SK-N-SH treated with all-trans-retinoic acid at 6 μM for 48 hours (cell line): ENCODE results near the gene PDZD2.

ENCODE experiments used
- ATAC-seq: fragments of 200-7000 bp; cut with Tn5 transposase; 3 replicates; pipeline ENCODE4 v1.9.1; 2020; ENCODE audit warnings: mild to moderate bottlenecking, moderate library complexity
- ARNTL ChIP-seq: fragments of 450-650 bp; formaldehyde crosslinking; IDR thresholded peaks from 2 replicates; pipeline ENCODE4 v1.5.0; 2020; ENCODE audit warnings: low read depth, mild to moderate bottlenecking, moderate library complexity, borderline replicate concordance
- BACH2 ChIP-seq: fragments of 250-450 bp; sonication (Bioruptor Pico); IDR thresholded peaks from 2 replicates; pipeline ENCODE4 v1.9.0; 2021; ENCODE audit warnings: mild to moderate bottlenecking, borderline replicate concordance
- CREB5 ChIP-seq: fragments of 250-450 bp; sonication (Bioruptor Pico); IDR thresholded peaks from 2 replicates; pipeline ENCODE4 v1.5.1; 2020; ENCODE audit warnings: low read depth, mild to moderate bottlenecking, moderate library complexity
- CSDC2 ChIP-seq: fragments of 250-450 bp; sonication (Bioruptor Pico); IDR thresholded peaks from 2 replicates; pipeline ENCODE4 v1.5.0; 2020; ENCODE audit warnings: mild to moderate bottlenecking, moderate library complexity
- ESRRG ChIP-seq: fragments of 250-450 bp; sonication (Bioruptor Pico); IDR thresholded peaks from 2 replicates; pipeline ENCODE4 v1.6.1; 2021; ENCODE audit warnings: mild to moderate bottlenecking
- GLIS3 ChIP-seq: fragments of 250-450 bp; sonication (Bioruptor Pico); IDR thresholded peaks from 2 replicates; pipeline ENCODE4 v1.5.0; 2020; ENCODE audit warnings: mild to moderate bottlenecking, moderate library complexity
- ISL1 ChIP-seq: fragments of 250-450 bp; sonication (Bioruptor Pico); IDR thresholded peaks from 2 replicates; pipeline ENCODE4 v2.1.2; 2022; ENCODE audit warnings: mild to moderate bottlenecking, moderate library complexity
- OSR1 ChIP-seq: fragments of 250-450 bp; sonication (Bioruptor Pico); IDR thresholded peaks from 2 replicates; pipeline ENCODE4 v1.8.0; 2022; ENCODE audit warnings: moderate library complexity, mild to moderate bottlenecking, inconsistent platforms
- PATZ1 ChIP-seq: fragments of 250-450 bp; sonication (Bioruptor Pico); IDR thresholded peaks from 2 replicates; pipeline ENCODE4 v1.8.0; 2020; ENCODE audit warnings: mild to moderate bottlenecking, moderate library complexity, borderline replicate concordance
- POU6F1 ChIP-seq: fragments of 250-450 bp; sonication (Bioruptor Pico); IDR thresholded peaks from 2 replicates; pipeline ENCODE4 v1.8.0; 2021; ENCODE audit warnings: low read depth, mild to moderate bottlenecking, moderate library complexity, borderline replicate concordance
- PPARA ChIP-seq: fragments of 250-450 bp; sonication (Bioruptor Pico); IDR thresholded peaks from 2 replicates; pipeline ENCODE4 v1.5.0; 2020; ENCODE audit warnings: mild to moderate bottlenecking, borderline replicate concordance
- RARB ChIP-seq: fragments of 250-450 bp; sonication (Bioruptor Pico); IDR thresholded peaks from 2 replicates; pipeline ENCODE4 v1.8.0; 2021; ENCODE audit warnings: mild to moderate bottlenecking, moderate library complexity
- SNAI2 ChIP-seq: fragments of 250-450 bp; sonication (Bioruptor Pico); IDR thresholded peaks from 2 replicates; pipeline ENCODE4 v1.5.0; 2020; ENCODE audit warnings: mild to moderate bottlenecking, moderate library complexity
- TCF4 ChIP-seq: fragments of 250-450 bp; sonication (Bioruptor Pico); IDR thresholded peaks from 2 replicates; pipeline ENCODE4 v1.8.0; 2021; ENCODE audit warnings: mild to moderate bottlenecking, moderate library complexity, borderline replicate concordance
- TOX ChIP-seq: fragments of 250-450 bp; sonication (Bioruptor Pico); IDR thresholded peaks from 2 replicates; pipeline ENCODE4 v1.8.0; 2021; ENCODE audit warnings: mild to moderate bottlenecking, moderate library complexity, borderline replicate concordance
- ZC3H10 ChIP-seq: fragments of 250-450 bp; sonication (Bioruptor Pico); IDR thresholded peaks from 2 replicates; pipeline ENCODE4 v1.5.1; 2021; ENCODE audit warnings: mild to moderate bottlenecking, moderate library complexity
- ZFP3 ChIP-seq: fragments of 250-450 bp; sonication (Bioruptor Pico); IDR thresholded peaks from 2 replicates; pipeline ENCODE4 v1.5.0; 2020; ENCODE audit warnings: mild to moderate bottlenecking, moderate library complexity
- ZFP30 ChIP-seq: fragments of 450-650 bp; formaldehyde crosslinking; IDR thresholded peaks from 2 replicates; pipeline ENCODE4 v1.5.0; 2022; ENCODE audit warnings: mild to moderate bottlenecking, moderate library complexity
- ZNF565 ChIP-seq: fragments of 450-650 bp; formaldehyde crosslinking; conservative IDR thresholded peaks from 2 replicates; pipeline ENCODE4 v1.5.0; 2020; ENCODE audit warnings: low read depth, mild to moderate bottlenecking, moderate library complexity
- ZNF70 ChIP-seq: fragments of 450-650 bp; formaldehyde crosslinking; IDR thresholded peaks from 2 replicates; pipeline ENCODE4 v1.5.0; 2020; ENCODE audit warnings: mild to moderate bottlenecking, moderate library complexity
- ZNF8 ChIP-seq: fragments of 450-650 bp; formaldehyde crosslinking; IDR thresholded peaks from 2 replicates; pipeline ENCODE4 v1.5.0; 2020; ENCODE audit warnings: mild to moderate bottlenecking, moderate library complexity
- TF ChIP-seq, protein P1 (sequence below): fragments of 250-450 bp; sonication (Bioruptor Pico); IDR thresholded peaks from 2 replicates; pipeline ENCODE4 v1.5.1; 2021; ENCODE audit warnings: mild to moderate bottlenecking, moderate library complexity
- TF ChIP-seq, protein P2 (sequence below): fragments of 250-450 bp; sonication (Bioruptor Pico); IDR thresholded peaks from 2 replicates; pipeline ENCODE4 v1.5.0; 2020; ENCODE audit warnings: mild to moderate bottlenecking, moderate library complexity

The PDZD2 gene

DNA sequence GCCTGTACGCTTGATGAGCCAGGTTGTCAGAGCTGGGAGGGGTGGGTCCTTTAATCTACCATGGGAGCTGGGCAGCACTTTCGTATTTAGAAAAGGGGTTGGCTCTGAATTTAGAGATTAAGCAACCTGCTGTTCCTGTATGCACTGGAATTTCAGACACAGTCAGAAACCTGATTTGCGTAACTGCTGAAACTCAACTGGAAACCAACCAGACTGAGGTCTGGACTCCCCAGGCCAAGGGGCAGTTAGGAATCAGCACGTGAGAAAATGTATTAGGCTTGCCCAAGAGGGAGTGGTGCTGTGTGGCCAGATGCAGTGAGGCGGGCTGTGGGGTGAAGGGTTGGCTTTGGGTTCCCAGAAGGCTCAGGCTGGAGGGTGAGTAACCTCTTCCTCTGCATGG, 300.2 kb downstream of the PDZD2 start:
- ATAC-seq: no peak
- TF ChIP-seq CSDC2 (CRISPR knock-in tag): no peak
- TF ChIP-seq POU6F1 (CRISPR knock-in tag): no peak
- TF ChIP-seq, protein P1, sequence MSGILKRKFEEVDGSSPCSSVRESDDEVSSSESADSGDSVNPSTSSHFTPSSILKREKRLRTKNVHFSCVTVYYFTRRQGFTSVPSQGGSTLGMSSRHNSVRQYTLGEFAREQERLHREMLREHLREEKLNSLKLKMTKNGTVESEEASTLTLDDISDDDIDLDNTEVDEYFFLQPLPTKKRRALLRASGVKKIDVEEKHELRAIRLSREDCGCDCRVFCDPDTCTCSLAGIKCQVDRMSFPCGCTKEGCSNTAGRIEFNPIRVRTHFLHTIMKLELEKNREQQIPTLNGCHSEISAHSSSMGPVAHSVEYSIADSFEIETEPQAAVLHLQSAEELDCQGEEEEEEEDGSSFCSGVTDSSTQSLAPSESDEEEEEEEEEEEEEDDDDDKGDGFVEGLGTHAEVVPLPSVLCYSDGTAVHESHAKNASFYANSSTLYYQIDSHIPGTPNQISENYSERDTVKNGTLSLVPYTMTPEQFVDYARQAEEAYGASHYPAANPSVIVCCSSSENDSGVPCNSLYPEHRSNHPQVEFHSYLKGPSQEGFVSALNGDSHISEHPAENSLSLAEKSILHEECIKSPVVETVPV (CRISPR knock-in tag): no peak
- TF ChIP-seq ZNF8 (CRISPR knock-in tag): no peak
- no peak for TF ChIP-seq PPARA (CRISPR knock-in tag)
- TF ChIP-seq OSR1 (CRISPR knock-in tag): no peak
- TF ChIP-seq ZC3H10 (CRISPR knock-in tag): no peak

DNA sequence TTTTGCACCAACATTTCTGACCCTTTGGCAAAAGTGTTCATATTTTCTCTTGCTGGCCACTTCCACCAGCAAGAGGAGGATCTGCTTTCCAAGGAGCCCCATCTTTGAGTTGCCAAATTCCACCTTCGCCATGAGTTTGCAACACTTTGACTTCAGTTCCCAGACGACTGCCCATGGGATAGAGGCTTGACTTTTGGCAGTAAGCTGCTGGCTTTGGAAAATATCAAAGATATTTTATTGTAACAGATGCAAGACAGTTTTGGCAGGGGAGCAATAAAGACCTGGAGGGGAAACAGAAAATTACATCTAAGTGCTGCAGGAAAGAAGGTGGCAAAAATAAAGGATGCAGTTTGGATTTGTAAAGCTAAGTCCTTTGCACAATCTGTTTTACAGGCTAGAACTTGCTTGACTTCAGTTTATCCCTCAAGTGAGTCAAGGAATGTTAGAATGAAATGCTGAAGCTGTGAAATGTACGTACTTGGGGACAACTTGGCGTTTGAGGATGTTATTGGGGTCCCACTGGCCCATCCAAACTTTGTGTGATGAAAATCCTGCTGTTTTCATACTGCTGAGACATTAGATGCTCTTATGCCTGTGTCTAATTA, 302.3 kb downstream of the PDZD2 start:
- TF ChIP-seq SNAI2 (CRISPR knock-in tag) (no peak), TCF4 (no peak), PATZ1 (CRISPR knock-in tag) (no peak), ZNF565 (CRISPR knock-in tag) (no peak), OSR1 (CRISPR knock-in tag) (no peak), PPARA (CRISPR knock-in tag) (no peak), ISL1 (CRISPR knock-in tag) (no peak), ZFP3 (no peak), ESRRG (CRISPR knock-in tag) (no peak), CREB5 (CRISPR knock-in tag) (no peak), ARNTL (CRISPR knock-in tag) (no peak), BACH2 (CRISPR knock-in tag) (no peak), CSDC2 (CRISPR knock-in tag) (no peak), ZC3H10 (CRISPR knock-in tag) (no peak)
- TF ChIP-seq, protein P2, sequence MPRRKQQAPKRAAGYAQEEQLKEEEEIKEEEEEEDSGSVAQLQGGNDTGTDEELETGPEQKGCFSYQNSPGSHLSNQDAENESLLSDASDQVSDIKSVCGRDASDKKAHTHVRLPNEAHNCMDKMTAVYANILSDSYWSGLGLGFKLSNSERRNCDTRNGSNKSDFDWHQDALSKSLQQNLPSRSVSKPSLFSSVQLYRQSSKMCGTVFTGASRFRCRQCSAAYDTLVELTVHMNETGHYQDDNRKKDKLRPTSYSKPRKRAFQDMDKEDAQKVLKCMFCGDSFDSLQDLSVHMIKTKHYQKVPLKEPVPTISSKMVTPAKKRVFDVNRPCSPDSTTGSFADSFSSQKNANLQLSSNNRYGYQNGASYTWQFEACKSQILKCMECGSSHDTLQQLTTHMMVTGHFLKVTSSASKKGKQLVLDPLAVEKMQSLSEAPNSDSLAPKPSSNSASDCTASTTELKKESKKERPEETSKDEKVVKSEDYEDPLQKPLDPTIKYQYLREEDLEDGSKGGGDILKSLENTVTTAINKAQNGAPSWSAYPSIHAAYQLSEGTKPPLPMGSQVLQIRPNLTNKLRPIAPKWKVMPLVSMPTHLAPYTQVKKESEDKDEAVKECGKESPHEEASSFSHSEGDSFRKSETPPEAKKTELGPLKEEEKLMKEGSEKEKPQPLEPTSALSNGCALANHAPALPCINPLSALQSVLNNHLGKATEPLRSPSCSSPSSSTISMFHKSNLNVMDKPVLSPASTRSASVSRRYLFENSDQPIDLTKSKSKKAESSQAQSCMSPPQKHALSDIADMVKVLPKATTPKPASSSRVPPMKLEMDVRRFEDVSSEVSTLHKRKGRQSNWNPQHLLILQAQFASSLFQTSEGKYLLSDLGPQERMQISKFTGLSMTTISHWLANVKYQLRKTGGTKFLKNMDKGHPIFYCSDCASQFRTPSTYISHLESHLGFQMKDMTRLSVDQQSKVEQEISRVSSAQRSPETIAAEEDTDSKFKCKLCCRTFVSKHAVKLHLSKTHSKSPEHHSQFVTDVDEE (CRISPR knock-in tag): no peak
- TF ChIP-seq, protein P1 (CRISPR knock-in tag): no peak
- TF ChIP-seq, all 23 proteins: peak for 0
- ATAC-seq: no peak

- no peak for ATAC-seq
- TF ChIP-seq TOX (CRISPR knock-in tag) (no peak), POU6F1 (CRISPR knock-in tag) (no peak), TCF4 (no peak), OSR1 (CRISPR knock-in tag) (no peak), RARB (CRISPR knock-in tag) (no peak), ZNF8 (CRISPR knock-in tag) (no peak), ZFP30 (CRISPR knock-in tag) (no peak), CSDC2 (CRISPR knock-in tag) (no peak), GLIS3 (CRISPR knock-in tag) (no peak), PPARA (CRISPR knock-in tag) (no peak), ARNTL (CRISPR knock-in tag) (no peak), ZFP3 (no peak), ZNF70 (CRISPR knock-in tag) (no peak), SNAI2 (CRISPR knock-in tag) (no peak)
- TF ChIP-seq, protein P1 (CRISPR knock-in tag): no peak
Measured at GRCh38 chr5:31942546-31942945, 303.6 kb downstream of the PDZD2 start.
